Neutrophil (primary cell): Measurements from ENCODE around the gene NXPH3.

ENCODE experiments used
- H3K27ac ChIP-seq: fragments of 200-600 bp; sonication (generic); 2 replicates; pipeline ENCODE4 v1.5.1; 2016; ENCODE audit warnings: mild to moderate bottlenecking, moderate library complexity
- H3K27me3 ChIP-seq: fragments of 200-600 bp; sonication (generic); 2 replicates; pipeline ENCODE4 v1.6.0; 2016; ENCODE audit warnings: mild to moderate bottlenecking
- H3K36me3 ChIP-seq: fragments of 200-600 bp; sonication (generic); 2 replicates; pipeline ENCODE4 v1.5.1; 2017
- H3K4me1 ChIP-seq, 2 experiments: fragments of 200-600 bp in 1 of 2; sonication (generic) in 1 of 2; 1 replicate in 1 of 2; 2 replicates in 1 of 2; pipeline versions ENCODE4 v1.5.1 to v1.6.1; 2013 to 2016; ENCODE audit warnings: low read depth in 1 of 2, low read length in 1 of 2, mild to moderate bottlenecking in 1 of 2, moderate library complexity in 1 of 2; ENCODE audit not compliant: control insufficient read depth in 1 of 2, insufficient read depth in 1 of 2
- H3K4me3 ChIP-seq, 2 experiments: fragments of 200-600 bp in 1 of 2; sonication (generic) in 1 of 2; 1 replicate in 1 of 2; 2 replicates in 1 of 2; pipeline ENCODE4 v1.5.1; 2013 to 2016; ENCODE audit warnings: low read depth in 1 of 2, low read length in 1 of 2, mild to moderate bottlenecking in 1 of 2, moderate library complexity in 1 of 2
- H3K9me3 ChIP-seq: fragments of 200-600 bp; sonication (generic); 2 replicates; pipeline ENCODE4 v1.5.1; 2016
- TF ChIP-seq, protein P1 (sequence below): fragments of 200-600 bp; sonication (generic); IDR thresholded peaks from 2 replicates; pipeline ENCODE4 v1.5.1; 2016; ENCODE audit warnings: antibody characterized with exemption

The NXPH3 gene

GRCh38 chr17:49595328-49595727 lies 19.7 kb downstream of the NXPH3 start:
- no peaks in the 10 kb centered on the region for H3K4me1 ChIP-seq
- no peak overlapping the region for H3K27ac ChIP-seq
- TF ChIP-seq, protein P1, sequence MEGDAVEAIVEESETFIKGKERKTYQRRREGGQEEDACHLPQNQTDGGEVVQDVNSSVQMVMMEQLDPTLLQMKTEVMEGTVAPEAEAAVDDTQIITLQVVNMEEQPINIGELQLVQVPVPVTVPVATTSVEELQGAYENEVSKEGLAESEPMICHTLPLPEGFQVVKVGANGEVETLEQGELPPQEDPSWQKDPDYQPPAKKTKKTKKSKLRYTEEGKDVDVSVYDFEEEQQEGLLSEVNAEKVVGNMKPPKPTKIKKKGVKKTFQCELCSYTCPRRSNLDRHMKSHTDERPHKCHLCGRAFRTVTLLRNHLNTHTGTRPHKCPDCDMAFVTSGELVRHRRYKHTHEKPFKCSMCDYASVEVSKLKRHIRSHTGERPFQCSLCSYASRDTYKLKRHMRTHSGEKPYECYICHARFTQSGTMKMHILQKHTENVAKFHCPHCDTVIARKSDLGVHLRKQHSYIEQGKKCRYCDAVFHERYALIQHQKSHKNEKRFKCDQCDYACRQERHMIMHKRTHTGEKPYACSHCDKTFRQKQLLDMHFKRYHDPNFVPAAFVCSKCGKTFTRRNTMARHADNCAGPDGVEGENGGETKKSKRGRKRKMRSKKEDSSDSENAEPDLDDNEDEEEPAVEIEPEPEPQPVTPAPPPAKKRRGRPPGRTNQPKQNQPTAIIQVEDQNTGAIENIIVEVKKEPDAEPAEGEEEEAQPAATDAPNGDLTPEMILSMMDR = no peak
- H3K9me3 ChIP-seq = no peaks in the 10 kb centered on the region
- peaks cover 70% of the 10 kb centered on the region for H3K36me3 ChIP-seq
- H3K4me3 ChIP-seq = no peak overlapping the region
- H3K27me3 ChIP-seq = no peaks in the 10 kb centered on the region

DNA sequence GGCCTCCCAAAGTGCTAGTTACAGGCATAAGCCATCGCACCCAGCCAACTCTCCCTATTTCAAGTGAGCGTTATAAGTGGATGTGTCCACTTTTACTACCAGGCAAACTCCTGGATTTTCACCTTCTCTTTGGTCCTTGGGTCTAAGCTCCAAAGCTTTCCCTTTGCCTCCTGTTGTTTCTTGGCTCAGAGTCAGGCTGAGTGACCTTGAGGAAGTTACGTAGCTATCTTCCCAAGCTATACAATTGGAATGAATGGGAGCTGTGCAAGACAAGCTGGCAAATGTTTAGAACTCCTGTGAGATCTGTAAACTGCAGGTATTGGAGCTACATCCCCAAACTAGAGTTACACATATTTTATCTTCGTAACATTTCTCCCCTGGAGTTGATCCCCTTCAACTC lies 20.3 kb downstream of the NXPH3 start:
- no peak overlapping the region for H3K27ac ChIP-seq
- no peak overlapping the region for H3K4me3 ChIP-seq
- TF ChIP-seq, protein P1 = no peak
- H3K9me3 ChIP-seq = no peaks in the 10 kb centered on the region
- H3K27me3 ChIP-seq = no peaks in the 10 kb centered on the region
- H3K36me3 ChIP-seq = peaks cover 77% of the 10 kb centered on the region
- no peaks in the 10 kb centered on the region for H3K4me1 ChIP-seq

DNA sequence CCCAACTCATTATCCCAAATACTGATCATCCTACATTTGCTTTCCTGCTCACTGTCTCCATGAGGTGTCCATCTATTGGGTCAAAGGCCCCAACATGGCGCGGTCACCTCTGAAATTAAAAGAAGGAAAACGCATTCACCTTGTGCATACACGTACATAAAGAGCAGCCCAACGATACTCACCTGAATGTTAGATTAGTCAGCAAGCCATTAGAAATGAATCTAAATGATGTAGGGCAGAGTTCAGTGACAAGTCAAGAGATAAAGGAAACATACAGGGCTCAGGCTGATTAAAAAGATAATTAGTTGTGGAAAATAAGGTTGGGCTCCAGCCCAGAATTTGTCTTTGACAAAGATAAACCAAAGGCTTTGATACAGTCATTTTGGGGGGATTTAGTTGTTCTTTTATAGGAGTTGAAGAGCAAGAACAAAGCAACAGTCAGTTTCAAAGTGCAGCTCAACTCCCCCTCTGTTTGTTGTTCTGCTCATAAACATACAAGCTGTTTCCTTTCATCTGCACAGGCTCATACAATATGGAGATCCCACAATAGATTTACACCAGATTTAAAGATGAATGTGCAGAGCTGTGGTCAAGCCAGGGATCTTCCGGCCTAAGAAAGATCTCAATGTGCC lies 21.1 kb downstream of the NXPH3 start:
- TF ChIP-seq, protein P1 = no peak
- no peak overlapping the region for H3K27ac ChIP-seq
- no peaks in the 10 kb centered on the region for H3K27me3 ChIP-seq
- H3K4me1 ChIP-seq = no peaks in the 10 kb centered on the region
- H3K4me3 ChIP-seq = no peak overlapping the region
- no peaks in the 10 kb centered on the region for H3K9me3 ChIP-seq
- H3K36me3 ChIP-seq = peaks cover 84% of the 10 kb centered on the region

DNA sequence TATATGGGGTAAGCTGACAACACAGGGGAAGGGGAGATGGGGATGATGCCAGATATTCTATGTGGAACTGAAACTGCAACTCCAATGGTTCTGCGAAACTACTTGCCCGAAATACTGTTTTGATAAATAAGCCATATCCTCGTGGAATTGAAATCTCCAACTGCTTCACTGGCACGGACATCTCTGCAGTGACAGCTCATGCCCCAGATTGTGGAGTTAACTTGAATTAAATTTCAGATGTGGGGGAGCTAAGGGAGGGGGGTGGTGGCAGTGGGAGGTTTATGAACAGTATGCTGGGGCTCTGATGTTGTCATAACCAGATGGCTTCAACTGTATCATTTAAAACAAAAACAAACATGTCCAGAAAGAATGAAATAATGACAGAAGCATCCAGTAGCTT lies 21.8 kb downstream of the NXPH3 start:
- Histone ChIP-seq H3K4me3 (no peak overlapping the region), H3K27me3 (no peaks in the 10 kb centered on the region), H3K4me1 (no peaks in the 10 kb centered on the region), H3K9me3 (no peaks in the 10 kb centered on the region), H3K27ac (no peak overlapping the region), H3K36me3 (peaks cover 90% of the 10 kb centered on the region)
- TF ChIP-seq, protein P1 = no peak

GRCh38 chr17:49597928-49598655 lies 22.4 kb downstream of the NXPH3 start:
- no peaks in the 10 kb centered on the region for H3K9me3 ChIP-seq
- H3K27me3 ChIP-seq = no peaks in the 10 kb centered on the region
- TF ChIP-seq, protein P1 = no peak
- H3K4me1 ChIP-seq = no peaks in the 10 kb centered on the region
- no peak overlapping the region for H3K27ac ChIP-seq
- peaks cover 88% of the 10 kb centered on the region for H3K36me3 ChIP-seq
- no peak overlapping the region for H3K4me3 ChIP-seq
